Vagina (tissue), 2 donors: Measurements from ENCODE around the gene DCHS1.

Experiments used
- CTCF ChIP-seq, 3 experiments: fragments of 450-650 bp in 2 of 3; fragments of 200-600 bp in 1 of 3; sonication (generic) in 1 of 3; IDR thresholded peaks; one replicate each; pipeline ENCODE4 v1.5.1; 2017 to 2019; ENCODE audit warnings: antibody characterized with exemption in 3 of 3, mild to moderate bottlenecking in 2 of 3, moderate library complexity in 2 of 3
- POLR2A ChIP-seq, 2 donors: fragments of 450-650 bp; IDR thresholded peaks; one replicate each; pipeline ENCODE4 v1.6.1; 2017; ENCODE audit warnings: antibody characterized with exemption in 2 of 2, mild to moderate bottlenecking in 2 of 2, moderate library complexity in 2 of 2

- TF ChIP-seq POLR2A (IDR thresholded peaks at IDR 0.05), result no peak
- TF ChIP-seq CTCF (IDR thresholded peaks at IDR 0.05), result no peak
These were observed 29.7 kb downstream of the DCHS1 start for GRCh38 chr11:6625832-6626420.
